AG04450 (cell line): Measurements from ENCODE around the gene SLC18A2. TPM values are rescaled to one million over a fixed set of nuclear protein-coding genes. Genes with fewer than 3 reads are reported as not detected.

ENCODE experiments used
- CTCF ChIA-PET: fragments of 300-600, 350-600 bp; formaldehyde crosslinking; extraction: SDS; loops from one replicate; lab custom pipeline; 2022; ENCODE audit warnings: antibody characterized with exemption, inconsistent platforms; lab: Charles Lee
- POLR2A ChIA-PET: fragments of 350-600 bp; formaldehyde crosslinking; extraction: SDS; loops from one replicate; lab custom pipeline; 2021; ENCODE audit warnings: antibody characterized with exemption, inconsistent platforms; lab: Yijun Ruan, JAX
- DNase-seq: peaks from one replicate; pipeline ENCODE4 v3.0.0-alpha.2; 2011; ENCODE audit warnings: low read depth, low spot score
- H3K27ac ChIP-seq: one replicate; pipeline ENCODE4 v1.5.1; 2012; ENCODE audit warnings: low read depth, low read length, control low read depth
- H3K27me3 ChIP-seq: one replicate; pipeline ENCODE4 v1.6.0; 2012; ENCODE audit warnings: low read length; ENCODE audit not compliant: control insufficient read depth, insufficient read depth
- H3K4me3 ChIP-seq: 2 replicates; pipeline ENCODE4 v1.5.1; 2011; ENCODE audit warnings: mild to moderate bottlenecking, low read depth, low read length, control low read depth
- H3K9me3 ChIP-seq: 2 replicates; pipeline ENCODE4 v1.5.1; 2012; ENCODE audit warnings: low read length; ENCODE audit not compliant: control insufficient read depth, insufficient read depth
- polyA plus RNA-seq: library from polyadenylated mRNA; depleted of rRNA; stranded (reverse); fragments of >200 nt; gene quantifications from 2 replicates; pipeline ENCODE4 v1.2.3, GENCODE V29; 2011
- TF ChIP-seq, protein P1 (sequence below): IDR thresholded peaks from 2 replicates; pipeline ENCODE4 v1.5.1; 2011; ENCODE audit warnings: low read depth, low read length, control low read depth, inconsistent platforms

SLC18A2 gene
- polyA plus RNA-seq, 1 experiment: 0.01 TPM

DNA sequence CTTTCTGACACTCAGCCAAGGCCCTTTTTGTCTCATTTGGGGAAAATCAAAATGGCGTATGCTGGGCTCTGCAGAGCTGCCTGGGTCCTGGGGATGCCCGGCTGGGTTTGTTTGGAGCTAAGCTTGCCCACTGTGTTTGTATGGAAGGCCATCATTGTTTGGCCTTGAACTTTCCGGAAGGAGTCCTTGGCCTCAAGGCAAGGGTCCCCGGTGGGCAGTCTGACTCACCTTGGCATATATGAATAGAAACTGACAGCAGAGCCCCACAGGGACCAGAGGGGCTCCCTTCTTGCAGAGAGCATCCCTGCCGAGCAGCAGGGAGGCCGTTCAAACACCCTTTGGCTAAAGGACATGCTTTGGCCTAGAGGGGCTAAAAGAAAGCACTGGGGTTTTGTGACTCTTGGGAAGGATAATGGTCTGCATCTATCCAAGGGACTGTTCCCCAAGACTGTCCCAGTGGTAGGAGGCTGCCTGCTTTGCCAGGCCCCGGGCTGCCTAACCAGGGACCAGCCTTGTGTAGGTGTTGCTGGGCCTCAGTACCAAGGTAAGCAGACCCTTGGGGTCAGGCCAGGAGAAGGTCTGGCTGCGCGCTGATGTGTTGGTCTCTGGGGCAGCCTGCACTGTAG is 15.0 kb downstream of the SLC18A2 start:
- POLR2A ChIA-PET: no interaction called here
- no peak overlapping the region for H3K4me3 ChIP-seq
- peaks cover 5% of the 10 kb centered on the region for H3K27me3 ChIP-seq

DNA sequence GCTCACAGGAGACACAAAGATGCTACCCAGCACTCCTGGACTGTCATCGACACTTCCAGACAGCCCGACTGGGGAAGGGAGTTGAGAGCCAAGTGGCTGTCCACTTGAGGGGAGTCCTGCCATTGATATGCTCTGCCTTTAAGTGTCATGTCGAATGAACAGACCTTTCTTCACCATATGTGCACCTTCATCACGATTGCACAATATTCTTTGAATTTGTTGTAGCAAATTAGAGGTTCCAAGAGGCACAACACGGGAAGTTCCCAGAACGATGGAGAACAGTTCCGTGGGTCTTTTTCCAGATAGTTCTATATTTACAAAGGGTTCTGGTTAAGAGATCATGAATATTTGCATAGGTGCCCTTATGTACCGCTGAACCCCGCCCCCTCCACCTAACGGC is 16.0 kb downstream of the SLC18A2 start:
- H3K9me3 ChIP-seq: no peaks in the 10 kb centered on the region
- TF ChIP-seq, protein P1, sequence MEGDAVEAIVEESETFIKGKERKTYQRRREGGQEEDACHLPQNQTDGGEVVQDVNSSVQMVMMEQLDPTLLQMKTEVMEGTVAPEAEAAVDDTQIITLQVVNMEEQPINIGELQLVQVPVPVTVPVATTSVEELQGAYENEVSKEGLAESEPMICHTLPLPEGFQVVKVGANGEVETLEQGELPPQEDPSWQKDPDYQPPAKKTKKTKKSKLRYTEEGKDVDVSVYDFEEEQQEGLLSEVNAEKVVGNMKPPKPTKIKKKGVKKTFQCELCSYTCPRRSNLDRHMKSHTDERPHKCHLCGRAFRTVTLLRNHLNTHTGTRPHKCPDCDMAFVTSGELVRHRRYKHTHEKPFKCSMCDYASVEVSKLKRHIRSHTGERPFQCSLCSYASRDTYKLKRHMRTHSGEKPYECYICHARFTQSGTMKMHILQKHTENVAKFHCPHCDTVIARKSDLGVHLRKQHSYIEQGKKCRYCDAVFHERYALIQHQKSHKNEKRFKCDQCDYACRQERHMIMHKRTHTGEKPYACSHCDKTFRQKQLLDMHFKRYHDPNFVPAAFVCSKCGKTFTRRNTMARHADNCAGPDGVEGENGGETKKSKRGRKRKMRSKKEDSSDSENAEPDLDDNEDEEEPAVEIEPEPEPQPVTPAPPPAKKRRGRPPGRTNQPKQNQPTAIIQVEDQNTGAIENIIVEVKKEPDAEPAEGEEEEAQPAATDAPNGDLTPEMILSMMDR: no peak
- peaks cover 8% of the 10 kb centered on the region for H3K27me3 ChIP-seq
- POLR2A ChIA-PET: no interaction called here
- DNase-seq: no peak
- no peak overlapping the region for H3K27ac ChIP-seq
- no peak overlapping the region for H3K4me3 ChIP-seq
- CTCF ChIA-PET: interaction anchor here (1.5 kb wide), 1 partner anchor 40 kb away, joined by 3 read pairs; no protein-coding TSS in a partner anchor

More for the DNA sequence above, 15.0 kb downstream of the SLC18A2 start:
- H3K27ac ChIP-seq: no peak overlapping the region
- no peak for DNase-seq
- TF ChIP-seq, protein P1: no peak
- CTCF ChIA-PET: no interaction called here
- H3K9me3 ChIP-seq: no peaks in the 10 kb centered on the region

GRCh38 chr10:117257721-117258120 is 16.8 kb downstream of the SLC18A2 start:
- Histone ChIP-seq H3K9me3 (no peaks in the 10 kb centered on the region), H3K4me3 (no peak overlapping the region), H3K27ac (no peak overlapping the region), H3K27me3 (peaks cover 8% of the 10 kb centered on the region)
- CTCF ChIA-PET: interaction anchor here (1.5 kb wide), 1 partner anchor 41 kb away, joined by 3 read pairs; no protein-coding TSS in a partner anchor
- DNase-seq: no peak
- POLR2A ChIA-PET: no interaction called here
- TF ChIP-seq, protein P1: no peak

GRCh38 chr10:117259279-117259678 is 18.4 kb downstream of the SLC18A2 start:
- ChIA-PET CTCF (no interaction called here), POLR2A (no interaction called here)
- TF ChIP-seq, protein P1: no peak

DNA sequence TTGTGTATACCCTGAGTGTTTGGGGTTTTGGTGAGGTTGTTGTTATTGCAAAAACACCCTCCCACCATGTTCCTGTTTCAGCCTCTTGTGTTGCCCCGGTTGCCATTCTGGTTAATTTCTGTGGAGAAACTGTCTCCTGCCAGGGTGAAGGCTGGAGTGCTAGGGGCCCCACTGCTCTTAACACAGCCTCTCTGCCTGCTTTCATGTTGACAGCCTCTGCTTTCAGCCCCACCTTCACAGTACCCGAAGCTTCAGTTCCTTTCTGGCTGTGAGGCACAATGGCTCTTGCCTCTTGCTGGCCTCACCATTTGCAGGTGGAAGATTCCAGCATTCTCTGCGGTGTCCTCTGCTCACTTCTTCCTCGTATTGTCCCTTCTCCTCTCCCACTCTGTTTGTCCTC is 19.2 kb downstream of the SLC18A2 start:
- ChIA-PET POLR2A (no interaction called here), CTCF (no interaction called here)
- H3K4me3 ChIP-seq: no peak overlapping the region
- TF ChIP-seq, protein P1: no peak
- H3K27me3 ChIP-seq: peaks cover 10% of the 10 kb centered on the region
- H3K27ac ChIP-seq: no peak overlapping the region
- DNase-seq: no peak
- H3K9me3 ChIP-seq: no peaks in the 10 kb centered on the region

More at GRCh38 chr10:117259279-117259678, 18.4 kb downstream of the SLC18A2 start:
- peaks cover 10% of the 10 kb centered on the region for H3K27me3 ChIP-seq
- H3K4me3 ChIP-seq: no peak overlapping the region
- DNase-seq: no peak
- H3K27ac ChIP-seq: no peak overlapping the region
- no peaks in the 10 kb centered on the region for H3K9me3 ChIP-seq
